Measurements from ENCODE around the gene MAP3K12.

MAP3K12 gene

GRCh38 chr12:53489242-53489864 is 9.9 kb downstream of the MAP3K12 start:
- no peaks in the 10 kb centered on the region for H3K9me3 ChIP-seq (ENCODE audit: control insufficient read depth, insufficient read depth, low read length)
- TF ChIP-seq CTCF (IDR thresholded peaks at IDR 0.05; ENCODE audit: low read depth, low read length, poor library complexity, severe bottlenecking) (no peak), EZH2phosphoT487 (IDR thresholded peaks at IDR 0.05; ENCODE audit: borderline replicate concordance, low read length) (no peak)
- no peaks in the 10 kb centered on the region for H4K20me1 ChIP-seq (ENCODE audit: control insufficient read depth, insufficient read depth, low read depth, low read length)
- peaks cover 27% of the 10 kb centered on the region for H3K4me1 ChIP-seq (ENCODE audit: control insufficient read depth, low read length)
- H3F3A ChIP-seq (ENCODE audit: control insufficient read depth, insufficient read depth), result peaks cover 4% of the 10 kb centered on the region; the same call in 1 of the 2 replicates
- no peaks in the 10 kb centered on the region for H3K27me3 ChIP-seq (ENCODE audit: control insufficient read depth, low read length)
- H3K27ac ChIP-seq (ENCODE audit: low read depth, low read length), result no peak overlapping the region
- no peak overlapping the region for H3K4me3 ChIP-seq (ENCODE audit: low read length)
- peaks cover 17% of the 10 kb centered on the region for H3K36me3 ChIP-seq (ENCODE audit: control insufficient read depth, low read length)
- H3K79me2 ChIP-seq (ENCODE audit: control insufficient read depth, low read length), result 0 out of 2 replicates have a peak, but pooled peaks cover 4% of the 10 kb centered on the region
- H3K9me2 ChIP-seq (replicated peaks; ENCODE audit: control insufficient read depth, low read length), result no peaks in the 10 kb centered on the region
- H3K4me2 ChIP-seq (ENCODE audit: low read length), result no peak overlapping the region

GRCh38 chr12:53486736-53487487 is 12.3 kb downstream of the MAP3K12 start:
- no peaks in the 10 kb centered on the region for H3K9me3 ChIP-seq (ENCODE audit: control insufficient read depth, insufficient read depth, low read length)
- no peak overlapping the region for H3K4me2 ChIP-seq (ENCODE audit: low read length)
- H3K79me2 ChIP-seq (ENCODE audit: control insufficient read depth, low read length), result no peaks in the 10 kb centered on the region
- H3K27me3 ChIP-seq (ENCODE audit: control insufficient read depth, low read length), result no peaks in the 10 kb centered on the region
- H3F3A ChIP-seq (ENCODE audit: control insufficient read depth, insufficient read depth), result peaks cover 17% of the 10 kb centered on the region
- peaks cover 5% of the 10 kb centered on the region for H3K4me1 ChIP-seq (ENCODE audit: control insufficient read depth, low read length)
- H3K9me2 ChIP-seq (replicated peaks; ENCODE audit: control insufficient read depth, low read length), result no peaks in the 10 kb centered on the region
- H4K20me1 ChIP-seq (ENCODE audit: control insufficient read depth, insufficient read depth, low read depth, low read length), result peaks cover 12% of the 10 kb centered on the region
- no peak overlapping the region for H3K4me3 ChIP-seq (ENCODE audit: low read length)
- no peak overlapping the region for H3K27ac ChIP-seq (ENCODE audit: low read depth, low read length)
- TF ChIP-seq CTCF (IDR thresholded peaks at IDR 0.05; ENCODE audit: low read depth, low read length, poor library complexity, severe bottlenecking), result no peak
- TF ChIP-seq EZH2phosphoT487 (IDR thresholded peaks at IDR 0.05; ENCODE audit: borderline replicate concordance, low read length), result no peak
- H3K36me3 ChIP-seq (ENCODE audit: control insufficient read depth, low read length), result peaks cover 42% of the 10 kb centered on the region

- Histone ChIP-seq H3K4me3 (ENCODE audit: low read length) (no peak overlapping the region), H3F3A (ENCODE audit: control insufficient read depth, insufficient read depth) (peaks cover 24% of the 10 kb centered on the region), H3K4me1 (ENCODE audit: control insufficient read depth, low read length) (peaks cover 5% of the 10 kb centered on the region), H3K27me3 (ENCODE audit: control insufficient read depth, low read length) (no peaks in the 10 kb centered on the region), H3K4me2 (ENCODE audit: low read length) (no peak overlapping the region), H3K9me2 (replicated peaks; ENCODE audit: control insufficient read depth, low read length) (no peaks in the 10 kb centered on the region), H3K79me2 (ENCODE audit: control insufficient read depth, low read length) (no peaks in the 10 kb centered on the region), H3K9me3 (ENCODE audit: control insufficient read depth, insufficient read depth, low read length) (no peaks in the 10 kb centered on the region), H3K27ac (ENCODE audit: low read depth, low read length) (no peak overlapping the region), H3K36me3 (ENCODE audit: control insufficient read depth, low read length) (peaks cover 48% of the 10 kb centered on the region), H4K20me1 (ENCODE audit: control insufficient read depth, insufficient read depth, low read depth, low read length) (peaks cover 12% of the 10 kb centered on the region)
- TF ChIP-seq CTCF (IDR thresholded peaks at IDR 0.05; ENCODE audit: low read depth, low read length, poor library complexity, severe bottlenecking) (no peak), EZH2phosphoT487 (IDR thresholded peaks at IDR 0.05; ENCODE audit: borderline replicate concordance, low read length) (no peak)
Measured at GRCh38 chr12:53485955-53486735, 13.1 kb downstream of the MAP3K12 start.
